Measurements from ENCODE around the gene IP6K1. TPM values are rescaled to one million over a fixed set of nuclear protein-coding genes. Genes with fewer than 3 reads are reported as not detected.

Gene IP6K1

GRCh38 chr3:49680493-49681231 lies 105.7 kb downstream of the IP6K1 start:
- Histone ChIP-seq H2AFZ (ENCODE audit: low read depth, low read length) (no peak overlapping the region), H3K14ac (ENCODE audit: low read length in 2 of 2) (no peak overlapping the region), H3K9me3 (ENCODE audit: control insufficient read depth, low read length) (no peaks in the 10 kb centered on the region), H3K27ac (ENCODE audit: low read length, poor library complexity, severe bottlenecking) (no peak overlapping the region), H3K27me3 (ENCODE audit: control insufficient read depth in 1 of 2, insufficient read depth in 1 of 2, low read length in 2 of 2) (no peaks in the 10 kb centered on the region), H3K4ac (ENCODE audit: low read depth in 1 of 2, low read length in 2 of 2) (no peak overlapping the region), H3K4me2 (ENCODE audit: low read length, poor library complexity, severe bottlenecking) (no peak overlapping the region), H2BK5ac (ENCODE audit: low read depth, low read length, poor library complexity, severe bottlenecking) (no peak overlapping the region), H3K9ac (ENCODE audit: low read length) (no peak overlapping the region), H2BK120ac (ENCODE audit: low read depth, low read length) (no peak overlapping the region), H3K79me1 (replicated peaks; ENCODE audit: low read length, poor library complexity, severe bottlenecking) (peaks cover 42% of the 10 kb centered on the region), H3K4me1 (ENCODE audit: control insufficient read depth, insufficient read depth, low read depth, low read length) (peaks cover 25% of the 10 kb centered on the region), H2BK12ac (ENCODE audit: low read length in 2 of 2) (no peak overlapping the region), H4K8ac (ENCODE audit: low read length) (no peak overlapping the region), H3K18ac (ENCODE audit: low read depth in 1 of 2, low read length in 2 of 2) (no peak overlapping the region), H3K36me3 (ENCODE audit: control insufficient read depth in 1 of 2, insufficient read depth in 2 of 2, low read depth in 1 of 2, low read length in 2 of 2) (peaks cover 88 to 92% of the 10 kb centered on the region in 2 experiments), H2BK15ac (ENCODE audit: low read depth, poor library complexity, severe bottlenecking) (no peak overlapping the region), H4K91ac (ENCODE audit: low read length) (no peak overlapping the region), H2AK5ac (ENCODE audit: low read length, severe bottlenecking) (no peak overlapping the region), H3K23ac (ENCODE audit: low read length in 2 of 2) (no peak overlapping the region), H3K4me3 (ENCODE audit: insufficient read depth in 1 of 2, low read depth in 1 of 2, low read length in 2 of 2) (no peak overlapping the region)
- DNase-seq, result no peak
- WGBS, result 96% methylated on average over 7 of the region's 7 CpGs

GRCh38 chr3:49675912-49676311 lies 110.4 kb downstream of the IP6K1 start:
- no peaks in the 10 kb centered on the region for H3K27me3 ChIP-seq (ENCODE audit: control insufficient read depth in 1 of 2, insufficient read depth in 1 of 2, low read length in 2 of 2)
- H3K9ac ChIP-seq (ENCODE audit: low read length), result no peak overlapping the region
- peaks cover 24% of the 10 kb centered on the region for H3K4me1 ChIP-seq (ENCODE audit: control insufficient read depth, insufficient read depth, low read depth, low read length)
- H4K91ac ChIP-seq (ENCODE audit: low read length), result no peak overlapping the region
- H3K36me3 ChIP-seq (ENCODE audit: control insufficient read depth in 1 of 2, insufficient read depth in 2 of 2, low read depth in 1 of 2, low read length in 2 of 2), result peaks cover 55 to 58% of the 10 kb centered on the region in 2 experiments
- no peak overlapping the region for H3K23ac ChIP-seq (ENCODE audit: low read length in 2 of 2)
- H3K14ac ChIP-seq (ENCODE audit: low read length in 2 of 2), result no peak overlapping the region
- no peak overlapping the region for H2BK120ac ChIP-seq (ENCODE audit: low read depth, low read length)
- no peak overlapping the region for H4K8ac ChIP-seq (ENCODE audit: low read length)
- no peak overlapping the region for H3K4me3 ChIP-seq (ENCODE audit: insufficient read depth in 1 of 2, low read depth in 1 of 2, low read length in 2 of 2)
- no peak overlapping the region for H2BK5ac ChIP-seq (ENCODE audit: low read depth, low read length, poor library complexity, severe bottlenecking)
- H3K27ac ChIP-seq (ENCODE audit: low read length, poor library complexity, severe bottlenecking), result no peak overlapping the region
- no peak overlapping the region for H3K18ac ChIP-seq (ENCODE audit: low read depth in 1 of 2, low read length in 2 of 2)
- H2AFZ ChIP-seq (ENCODE audit: low read depth, low read length), result no peak overlapping the region
- no peak overlapping the region for H2AK5ac ChIP-seq (ENCODE audit: low read length, severe bottlenecking)
- no peak overlapping the region for H3K4me2 ChIP-seq (ENCODE audit: low read length, poor library complexity, severe bottlenecking)
- no peaks in the 10 kb centered on the region for H3K9me3 ChIP-seq (ENCODE audit: control insufficient read depth, low read length)
- H3K79me1 ChIP-seq (replicated peaks; ENCODE audit: low read length, poor library complexity, severe bottlenecking), result peaks cover 52% of the 10 kb centered on the region
- 97% methylated on average over 11 of the region's 11 CpGs for WGBS
- DNase-seq, result no peak
- no peak overlapping the region for H3K4ac ChIP-seq (ENCODE audit: low read depth in 1 of 2, low read length in 2 of 2)
- no peak overlapping the region for H2BK15ac ChIP-seq (ENCODE audit: low read depth, poor library complexity, severe bottlenecking)
- no peak overlapping the region for H2BK12ac ChIP-seq (ENCODE audit: low read length in 2 of 2)

- H3K9ac ChIP-seq (ENCODE audit: low read length), result peak overlapping the region; percentile 90
- H4K8ac ChIP-seq (ENCODE audit: low read length), result peak overlapping the region; percentile 82
- peak overlapping the region; percentile 61 for H3K4me2 ChIP-seq (ENCODE audit: low read length, poor library complexity, severe bottlenecking)
- no peak overlapping the region for H3K27ac ChIP-seq (ENCODE audit: low read length, poor library complexity, severe bottlenecking)
- H3K79me1 ChIP-seq (replicated peaks; ENCODE audit: low read length, poor library complexity, severe bottlenecking), result peaks cover 50% of the 10 kb centered on the region
- no peak overlapping the region for H3K23ac ChIP-seq (ENCODE audit: low read length in 2 of 2)
- H2AFZ ChIP-seq (ENCODE audit: low read depth, low read length), result peak overlapping the region; percentile 84
- no peak overlapping the region for H2BK5ac ChIP-seq (ENCODE audit: low read depth, low read length, poor library complexity, severe bottlenecking)
- no peak overlapping the region for H2AK5ac ChIP-seq (ENCODE audit: low read length, severe bottlenecking)
- no peak for DNase-seq
- peak overlapping the region; percentile 68 to 83 for H3K4ac ChIP-seq (ENCODE audit: low read depth in 1 of 2, low read length in 2 of 2)
- H3K9me3 ChIP-seq (ENCODE audit: control insufficient read depth, low read length), result no peaks in the 10 kb centered on the region
- H4K91ac ChIP-seq (ENCODE audit: low read length), result peak overlapping the region; percentile 84
- H3K18ac ChIP-seq (ENCODE audit: low read depth in 1 of 2, low read length in 2 of 2), result peak overlapping the region; percentile 74 to 92
- H2BK15ac ChIP-seq (ENCODE audit: low read depth, poor library complexity, severe bottlenecking), result peak overlapping the region; percentile 76
- peak overlapping the region in 1 of 2 experiments; percentile 31 for H2BK12ac ChIP-seq (ENCODE audit: low read length in 2 of 2)
- no peak overlapping the region for H2BK120ac ChIP-seq (ENCODE audit: low read depth, low read length)
- H3K36me3 ChIP-seq (ENCODE audit: control insufficient read depth in 1 of 2, insufficient read depth in 2 of 2, low read depth in 1 of 2, low read length in 2 of 2), result peaks cover 41 to 44% of the 10 kb centered on the region in 2 experiments
- H3K27me3 ChIP-seq (ENCODE audit: control insufficient read depth in 1 of 2, insufficient read depth in 1 of 2, low read length in 2 of 2), result no peaks in the 10 kb centered on the region
- peak overlapping the region; percentile 93 to 95 for H3K4me3 ChIP-seq (ENCODE audit: insufficient read depth in 1 of 2, low read depth in 1 of 2, low read length in 2 of 2)
- WGBS, result 3% methylated on average over 31 of the region's 34 CpGs
- H3K4me1 ChIP-seq (ENCODE audit: control insufficient read depth, insufficient read depth, low read depth, low read length), result peaks cover 24% of the 10 kb centered on the region
- H3K14ac ChIP-seq (ENCODE audit: low read length in 2 of 2), result peak overlapping the region in 1 of 2 experiments; percentile 94
These were observed 111.8 kb downstream of the IP6K1 start for GRCh38 chr3:49674497-49674983.

Small RNAs within 50 kb of the gene (small RNA-seq; reads per million reads assigned to genes)
- not detected for gene AMIGO3 (ENCODE audit: low read depth)
- not detected for gene COX6CP14 (ENCODE audit: low read depth)

All from mesenchymal stem cell (in vitro differentiated cells and primary cell).